H9 (cell line): ENCODE results near the gene NAPA. TPM values are rescaled to one million over a fixed set of nuclear protein-coding genes. Genes with fewer than 3 reads are reported as not detected.

ENCODE experiments used
- DNase-seq: peaks from one replicate; pipeline ENCODE4 v3.0.0-alpha.2; 2017
- H2AFZ ChIP-seq: one replicate; pipeline ENCODE4 v1.6.1; 2013; ENCODE audit warnings: mild to moderate bottlenecking, low read length, control low read depth, moderate library complexity
- H2AK5ac ChIP-seq: 2 replicates; pipeline ENCODE4 v1.6.1; 2013; ENCODE audit warnings: low read length, control low read depth, mixed read lengths; ENCODE audit not compliant: insufficient read length
- H2BK120ac ChIP-seq: one replicate; pipeline ENCODE4 v1.6.1; 2013; ENCODE audit warnings: low read depth, mild to moderate bottlenecking, low read length, control low read depth, inconsistent platforms; ENCODE audit not compliant: poor library complexity, severe bottlenecking
- H2BK12ac ChIP-seq: 2 replicates; pipeline ENCODE4 v1.6.1; 2013; ENCODE audit warnings: low read length, control low read depth, mixed read lengths, low read depth; ENCODE audit not compliant: insufficient read length
- H2BK15ac ChIP-seq: 2 replicates; pipeline ENCODE4 v1.6.1; 2013; ENCODE audit warnings: low read depth, low read length, control low read depth
- H2BK20ac ChIP-seq: one replicate; pipeline ENCODE4 v1.6.1; 2013; ENCODE audit warnings: low read depth, mild to moderate bottlenecking, low read length, control low read depth, inconsistent platforms; ENCODE audit not compliant: poor library complexity, severe bottlenecking
- H2BK5ac ChIP-seq: 2 replicates; pipeline ENCODE4 v1.6.1; 2013; ENCODE audit warnings: low read length, control low read depth, mixed read lengths; ENCODE audit not compliant: insufficient read length
- H3K14ac ChIP-seq: 2 replicates; pipeline ENCODE4 v1.6.1; 2013; ENCODE audit warnings: low read length, control low read depth; ENCODE audit not compliant: insufficient read depth
- H3K18ac ChIP-seq: 2 replicates; pipeline ENCODE4 v1.6.1; 2013; ENCODE audit warnings: low read depth, mild to moderate bottlenecking, mixed read lengths, low read length, control low read depth; ENCODE audit not compliant: insufficient read length
- H3K23ac ChIP-seq: 2 replicates; pipeline ENCODE4 v1.6.1; 2013; ENCODE audit warnings: low read length, control low read depth, mixed read lengths, low read depth; ENCODE audit not compliant: insufficient read length
- H3K23me2 ChIP-seq: 2 replicates; pipeline ENCODE4 v1.6.1; 2013; ENCODE audit warnings: low read depth, mild to moderate bottlenecking, mixed read lengths, low read length, control low read depth; ENCODE audit not compliant: insufficient read length, poor library complexity, severe bottlenecking
- H3K27ac ChIP-seq: 2 replicates; pipeline ENCODE4 v1.5.1; 2013; ENCODE audit warnings: low read length, control low read depth, mixed read lengths, low read depth; ENCODE audit not compliant: insufficient read length
- H3K27me3 ChIP-seq: 2 replicates; pipeline ENCODE4 v1.6.1; 2013; ENCODE audit warnings: low read length, control low read depth, inconsistent platforms; ENCODE audit not compliant: insufficient read depth
- H3K4ac ChIP-seq: 2 replicates; pipeline ENCODE4 v1.6.1; 2013; ENCODE audit warnings: low read depth, mild to moderate bottlenecking, control low read depth, inconsistent platforms, low read length, moderate library complexity
- H3K4me1 ChIP-seq: 2 replicates; pipeline ENCODE4 v1.6.1; 2013; ENCODE audit warnings: low read length, control low read depth, inconsistent platforms; ENCODE audit not compliant: insufficient read depth
- H3K4me2 ChIP-seq: 2 replicates; pipeline ENCODE4 v1.6.1; 2013; ENCODE audit warnings: low read length, control low read depth, mixed read lengths; ENCODE audit not compliant: insufficient read length, insufficient read depth
- H3K56ac ChIP-seq: 2 replicates; pipeline ENCODE4 v1.6.1; 2013; ENCODE audit warnings: low read depth, mild to moderate bottlenecking, mixed read lengths, low read length, control low read depth; ENCODE audit not compliant: insufficient read length
- H3K79me1 ChIP-seq: 2 replicates; pipeline ENCODE4 v1.6.1; 2013; ENCODE audit warnings: low read depth, mild to moderate bottlenecking, moderate library complexity, low read length, control low read depth, inconsistent platforms; ENCODE audit not compliant: insufficient read depth, poor library complexity, severe bottlenecking
- H3K79me2 ChIP-seq: 2 replicates; pipeline ENCODE4 v1.6.1; 2013; ENCODE audit warnings: low read length, control low read depth, inconsistent platforms; ENCODE audit not compliant: insufficient read depth
- H3K9ac ChIP-seq: 2 replicates; pipeline ENCODE4 v1.6.1; 2013; ENCODE audit warnings: low read length, control low read depth, mixed read lengths; ENCODE audit not compliant: insufficient read length; ENCODE audit errors: extremely low read depth
- H3K9me3 ChIP-seq: one replicate; pipeline ENCODE4 v1.6.1; 2013; ENCODE audit warnings: low read depth, low read length, inconsistent platforms; ENCODE audit not compliant: control insufficient read depth
- H3T11ph ChIP-seq: one replicate; pipeline ENCODE4 v1.6.1; 2013; ENCODE audit warnings: mild to moderate bottlenecking, low read length, control low read depth, inconsistent platforms
- H4K20me1 ChIP-seq: one replicate; pipeline ENCODE4 v1.6.1; 2013; ENCODE audit not compliant: control insufficient read depth, insufficient read length, insufficient read depth
- H4K5ac ChIP-seq: 2 replicates; pipeline ENCODE4 v1.6.1; 2013; ENCODE audit warnings: low read depth, mild to moderate bottlenecking, mixed read lengths, low read length, control low read depth; ENCODE audit not compliant: insufficient read length
- H4K8ac ChIP-seq: replicated peaks from 2 replicates; pipeline ENCODE4 v1.6.1; 2013; ENCODE audit warnings: low read length, control low read depth, mixed read lengths, low read depth; ENCODE audit not compliant: insufficient read length
- H4K91ac ChIP-seq: 2 replicates; pipeline ENCODE4 v1.6.1; 2013; ENCODE audit warnings: low read depth, mild to moderate bottlenecking, moderate library complexity, mixed read lengths, low read length, control low read depth; ENCODE audit not compliant: insufficient read length
- H3K27ac Mint-ChIP-seq, 3 experiments: 2 replicates in 2 of 3; 3 replicates in 1 of 3; pipeline ENCODE4 v1.8.0; 2020 to 2021; ENCODE audit warnings: mixed read lengths in 3 of 3, mild to moderate bottlenecking in 1 of 3, moderate library complexity in 1 of 3
- H3K27me3 Mint-ChIP-seq: 2 replicates; pipeline ENCODE4 v1.8.0; 2021; ENCODE audit warnings: low read depth, mild to moderate bottlenecking, moderate library complexity, mixed read lengths
- H3K36me3 Mint-ChIP-seq, 3 experiments: 2 replicates in 2 of 3; 3 replicates in 1 of 3; pipeline ENCODE4 v1.8.0; 2020 to 2021; ENCODE audit warnings: low read depth in 3 of 3, mixed read lengths in 3 of 3; ENCODE audit not compliant: insufficient read depth in 1 of 3
- H3K4me1 Mint-ChIP-seq, 2 experiments: 2 replicates each; pipeline ENCODE4 v1.8.0; 2020; ENCODE audit warnings: mixed read lengths in 2 of 2
- H3K4me3 Mint-ChIP-seq, 2 experiments: 2 replicates in 1 of 2; 3 replicates in 1 of 2; pipeline ENCODE4 v1.8.0; 2020 to 2021; ENCODE audit warnings: mild to moderate bottlenecking in 2 of 2, mixed read lengths in 2 of 2, moderate library complexity in 1 of 2
- H3K9me3 Mint-ChIP-seq, 2 experiments: 2 replicates in 1 of 2; 3 replicates in 1 of 2; pipeline ENCODE4 v1.8.0; 2020; ENCODE audit warnings: mild to moderate bottlenecking in 2 of 2, mixed read lengths in 2 of 2, moderate library complexity in 1 of 2
- CTCF ChIP-seq: fragments of 200-600 bp; sonication (generic); conservative IDR thresholded peaks from 3 replicates; pipeline ENCODE4 v1.8.0; 2021; ENCODE audit warnings: antibody characterized with exemption, mild to moderate bottlenecking
- WGBS: extraction: QIAGEN DNeasy Blood & Tissue Kit; methylation state at CpG from one replicate; pipeline ENCODE4 v1.1.7; 2013; ENCODE audit warnings: missing lambda C conversion rate, low lambda C conversion rate, mixed read lengths; ENCODE audit not compliant: insufficient read length; ENCODE audit errors: extremely low coverage; 5-methylcytosine and 5-hydroxymethylcytosine counted together
- total RNA-seq: library from RNA; stranded (reverse); gene quantifications from 2 replicates; pipeline ENCODE4 v1.2.1, GENCODE V29; 2021

Gene NAPA
- total RNA-seq, 1 experiment from 2014 or later = 62.8 TPM

- WGBS = no CpG with 5 or more reads among the region's 10 CpGs
- no peak for DNase-seq
- Histone ChIP-seq H3K9ac (no peak overlapping the region), H3T11ph (no peak overlapping the region), H3K79me2 (no peaks in the 10 kb centered on the region; the same call in 1 of the 2 replicates), H2AFZ (no peak overlapping the region), H3K4me2 (no peak overlapping the region), H3K56ac (no peak overlapping the region), H2BK12ac (no peak overlapping the region), H4K91ac (no peak overlapping the region), H3K79me1 (no peaks in the 10 kb centered on the region), H2AK5ac (no peak overlapping the region), H3K27ac (no peak overlapping the region), H3K18ac (no peak overlapping the region), H4K20me1 (no peaks in the 10 kb centered on the region), H2BK20ac (no peak overlapping the region), H4K5ac (no peak overlapping the region), H3K4ac (no peak overlapping the region), H3K23ac (no peak overlapping the region), H2BK15ac (no peak overlapping the region), H3K4me1 (peaks cover 7% of the 10 kb centered on the region; the same call in 1 of the 2 replicates), H3K14ac (no peak overlapping the region), H2BK120ac (no peak overlapping the region), H3K9me3 (no peaks in the 10 kb centered on the region), H3K23me2 (peaks cover 3% of the 10 kb centered on the region), H4K8ac (no peak overlapping the region), H2BK5ac (no peak overlapping the region), H3K27me3 (no peaks in the 10 kb centered on the region)
- Mint-ChIP-seq H3K36me3 (peaks cover 0 to 1% (median 0%) of the 10 kb centered on the region in 3 experiments; a peak in 1 of 7 replicates), H3K27me3 (peaks cover 10% of the 10 kb centered on the region), H3K4me1 (peaks cover 20 to 31% of the 10 kb centered on the region in 2 experiments), H3K9me3 (no peaks in the 10 kb centered on the region), H3K4me3 (no peak overlapping the region), H3K27ac (peak overlapping the region in 2 of 3 experiments; percentile 28 to 59; a peak in 2 of 7 replicates)
- TF ChIP-seq CTCF = no peak
Observed at GRCh38 chr19:47464675-47465419, 50.0 kb downstream of the NAPA start.
